IMR-90 (cell line): ENCODE measurements around the gene MESP2.

Experiments
- BHLHE40 ChIP-seq: fragments of 150-350 bp; IDR thresholded peaks from 2 replicates; pipeline ENCODE4 v1.6.1; 2016; ENCODE audit warnings: mild to moderate bottlenecking, low read depth, low read length
- CTCF ChIP-seq: conservative IDR thresholded peaks from 2 replicates; pipeline ENCODE4 v1.5.1; 2012; ENCODE audit warnings: mild to moderate bottlenecking, low read depth, low read length, improper control_type of control experiment
- MXI1 ChIP-seq: IDR thresholded peaks from 2 replicates; pipeline ENCODE4 v1.6.1; 2012; ENCODE audit warnings: low read depth, mild to moderate bottlenecking, low read length, moderate library complexity, borderline replicate concordance
- NFE2L2 ChIP-seq: fragments of 150-350 bp; IDR thresholded peaks from 2 replicates; pipeline ENCODE4 v1.6.1; 2016; ENCODE audit warnings: low read depth, mild to moderate bottlenecking, low read length
- POLR2A ChIP-seq: IDR thresholded peaks from 2 replicates; pipeline ENCODE4 v1.6.1; 2012; ENCODE audit warnings: mild to moderate bottlenecking, low read depth, low read length
- RAD21 ChIP-seq: IDR thresholded peaks from 2 replicates; pipeline ENCODE4 v1.6.1; 2012; ENCODE audit warnings: low read length, improper control_type of control experiment
- RCOR1 ChIP-seq: IDR thresholded peaks from 2 replicates; pipeline ENCODE4 v1.6.1; 2012; ENCODE audit warnings: mild to moderate bottlenecking, low read length, improper control_type of control experiment; ENCODE audit not compliant: insufficient replicate concordance
- SMC3 ChIP-seq: fragments of 150-350 bp; IDR thresholded peaks from 2 replicates; pipeline ENCODE4 v1.6.1; 2016; ENCODE audit warnings: low read depth, mild to moderate bottlenecking, antibody characterized with exemption, low read length, moderate library complexity
- USF2 ChIP-seq: fragments of 150-350 bp; IDR thresholded peaks from 2 replicates; pipeline ENCODE4 v1.6.1; 2017; ENCODE audit warnings: mild to moderate bottlenecking, antibody characterized with exemption, low read length, low read depth

- TF ChIP-seq CTCF, result no peak
- no peak for TF ChIP-seq SMC3
- no peak for TF ChIP-seq NFE2L2
- TF ChIP-seq RAD21, result no peak
- no peak for TF ChIP-seq MXI1
- no peak for TF ChIP-seq POLR2A
- no peak for TF ChIP-seq BHLHE40
- TF ChIP-seq USF2, result no peak
- TF ChIP-seq RCOR1, result no peak
These were observed 49.3 kb downstream of the MESP2 start for GRCh38 chr15:89825271-89825940.
